Liver (tissue), 9 donors: ENCODE measurements around the gene KCTD16. TPM values are rescaled to one million over a fixed set of nuclear protein-coding genes. Genes with fewer than 3 reads are reported as not detected.

ENCODE experiments used
- DNase-seq: peaks from one replicate; pipeline ENCODE4 v3.0.0-alpha.2; 2017; ENCODE audit warnings: low spot score
- H3K27ac ChIP-seq, 2 donors: one replicate each; pipeline ENCODE4 v1.7.0; 2013; ENCODE audit warnings: inconsistent platforms in 2 of 2, low read length in 2 of 2, control low read depth in 1 of 2, low read depth in 1 of 2, mild to moderate bottlenecking in 1 of 2
- H3K27me3 ChIP-seq, 4 donors: one replicate each; pipeline versions ENCODE4 v1.6.1 to v1.7.0; 2013; ENCODE audit warnings: low read length in 3 of 4, inconsistent platforms in 1 of 4, mild to moderate bottlenecking in 1 of 4, moderate library complexity in 1 of 4; ENCODE audit not compliant: control insufficient read depth in 4 of 4, insufficient read depth in 4 of 4
- H3K36me3 ChIP-seq, 4 donors: one replicate each; pipeline versions ENCODE4 v1.6.1 to v1.7.0; 2013; ENCODE audit warnings: low read length in 3 of 4, mild to moderate bottlenecking in 3 of 4, low read depth in 1 of 4, moderate library complexity in 1 of 4; ENCODE audit not compliant: control insufficient read depth in 4 of 4, insufficient read depth in 3 of 4
- H3K4me1 ChIP-seq, 4 donors: one replicate each; pipeline versions ENCODE4 v1.6.1 to v1.7.0; 2013; ENCODE audit warnings: low read length in 3 of 4, mild to moderate bottlenecking in 3 of 4, moderate library complexity in 1 of 4; ENCODE audit not compliant: control insufficient read depth in 4 of 4, insufficient read depth in 4 of 4
- H3K4me3 ChIP-seq, 3 donors: one replicate each; pipeline versions ENCODE4 v1.6.1 to v1.7.0; 2013; ENCODE audit warnings: low read length in 3 of 3, control low read depth in 1 of 3, low read depth in 1 of 3, mild to moderate bottlenecking in 1 of 3
- H3K9ac ChIP-seq, 2 donors: one replicate each; pipeline ENCODE4 v1.7.0; 2013; ENCODE audit warnings: low read length in 2 of 2, mild to moderate bottlenecking in 2 of 2, moderate library complexity in 2 of 2, control low read depth in 1 of 2, low read depth in 1 of 2
- H3K9me3 ChIP-seq, 4 donors: one replicate each; pipeline versions ENCODE4 v1.6.1 to v1.7.0; 2013; ENCODE audit warnings: low read length in 3 of 4; ENCODE audit not compliant: control insufficient read depth in 4 of 4
- FOXA1 ChIP-seq: IDR thresholded peaks from 2 replicates; pipeline ENCODE4 v1.6.1; 2016; ENCODE audit warnings: antibody characterized with exemption
- FOXA2 ChIP-seq: IDR thresholded peaks from 2 replicates; pipeline ENCODE4 v1.6.1; 2016; ENCODE audit warnings: antibody characterized with exemption
- HNF4A ChIP-seq, 2 donors: conservative IDR thresholded peaks; 2 replicates each; pipeline ENCODE4 v1.6.1; 2016; ENCODE audit warnings: antibody characterized with exemption in 2 of 2, mild to moderate bottlenecking in 2 of 2
- MAX ChIP-seq: IDR thresholded peaks from 2 replicates; pipeline ENCODE4 v1.6.1; 2016; ENCODE audit warnings: antibody characterized with exemption
- NR2F2 ChIP-seq: IDR thresholded peaks from 2 replicates; pipeline ENCODE4 v1.6.1; 2016; ENCODE audit warnings: antibody characterized with exemption
- RAD21 ChIP-seq, 2 donors: IDR thresholded peaks; 2 replicates each; pipeline ENCODE4 v1.6.1; 2016; ENCODE audit warnings: antibody characterized with exemption in 2 of 2, mild to moderate bottlenecking in 2 of 2
- REST ChIP-seq: IDR thresholded peaks from 2 replicates; pipeline ENCODE4 v1.6.1; 2016; ENCODE audit warnings: antibody characterized with exemption, mild to moderate bottlenecking
- RXRA ChIP-seq, 2 donors: IDR thresholded peaks; 2 replicates each; pipeline ENCODE4 v1.6.1; 2017 to 2018; ENCODE audit warnings: antibody characterized with exemption in 2 of 2, mild to moderate bottlenecking in 1 of 2
- TAF1 ChIP-seq: conservative IDR thresholded peaks from 2 replicates; pipeline ENCODE4 v1.6.1; 2016; ENCODE audit warnings: antibody characterized with exemption, mild to moderate bottlenecking
- YY1 ChIP-seq: IDR thresholded peaks from 2 replicates; pipeline ENCODE4 v1.6.1; 2016; ENCODE audit warnings: antibody characterized with exemption, mild to moderate bottlenecking
- ZBTB33 ChIP-seq: IDR thresholded peaks from 2 replicates; pipeline ENCODE4 v1.6.1; 2016; ENCODE audit warnings: antibody characterized with exemption
- WGBS: extraction: QIAGEN DNeasy Blood & Tissue Kit; methylation state at CpG from one replicate; pipeline ENCODE4 v1.1.7; 2013; 5-methylcytosine and 5-hydroxymethylcytosine counted together
- polyA plus RNA-seq, 2 donors: library from polyadenylated mRNA; stranded (reverse) in 1 of 2; unstranded in 1 of 2; fragments of 200-250 nt in 1 of 2; fragments of >200 nt in 1 of 2; fragmentation: Nextera tagmentation in 1 of 2; extraction: Ambion mirVana in 1 of 2; gene quantifications; one replicate each; pipeline versions ENCODE4 v1.2.1 to v1.2.3, GENCODE V29; 2013 to 2015
- total RNA-seq, 2 donors: library from RNA; depleted of rRNA; stranded (reverse); fragments of >200 nt; gene quantifications; one replicate each; pipeline ENCODE4 v1.2.3, GENCODE V29; 2014
- donor health status: healthy.
- donor health status: healthy.
- donor health status: healthy.
- donor health status: healthy.
- donor health status: healthy.

The KCTD16 gene
- total and polyA plus RNA-seq, 4 donors: under 0.01 to 0.05 (median 0.01) TPM; not detected in 1

- no peak for DNase-seq
- peaks cover 4 to 29% (median 14%) of the 10 kb centered on the region in 4 donors for H3K36me3 ChIP-seq
- H3K27ac ChIP-seq: no peak overlapping the region
Observed at GRCh38 chr5:144156767-144157171, 13.9 kb upstream of the KCTD16 start.

GRCh38 chr5:144162686-144163085 lies 8.0 kb upstream of the KCTD16 start:
- no peak for DNase-seq
- H3K27me3 ChIP-seq: no peaks in the 10 kb centered on the region
- H3K27ac ChIP-seq: no peak overlapping the region
- H3K36me3 ChIP-seq: peaks cover 8 to 61% (median 41%) of the 10 kb centered on the region in 4 donors
- no peak overlapping the region for H3K9ac ChIP-seq
- no peak overlapping the region for H3K4me3 ChIP-seq
- TF ChIP-seq NR2F2: no peak
- TF ChIP-seq ZBTB33: peak; percentile 8
- TF ChIP-seq RXRA (IDR thresholded peaks at IDR 0.05): no peak
- H3K4me1 ChIP-seq: no peaks in the 10 kb centered on the region
- H3K9me3 ChIP-seq: no peaks in the 10 kb centered on the region
- WGBS: 100% methylated on average over 1 of the region's 1 CpG

More at GRCh38 chr5:144156767-144157171, 13.9 kb upstream of the KCTD16 start:
- no peak overlapping the region for H3K9ac ChIP-seq
- no peaks in the 10 kb centered on the region for H3K9me3 ChIP-seq
- no peaks in the 10 kb centered on the region for H3K4me1 ChIP-seq
- 83% methylated on average over 2 of the region's 2 CpGs for WGBS
- H3K4me3 ChIP-seq: no peak overlapping the region
- no peaks in the 10 kb centered on the region for H3K27me3 ChIP-seq
- TF ChIP-seq MAX (no peak), RAD21 (IDR thresholded peaks at IDR 0.05) (no peak), FOXA2 (no peak), NR2F2 (no peak), FOXA1 (no peak), REST (no peak), HNF4A (conservative IDR thresholded peaks at IDR 0.05) (no peak), YY1 (no peak), ZBTB33 (no peak), TAF1 (no peak)
